Activated CD4-positive, alpha-beta memory T cell treated with anti-CD3 and anti-CD28 coated beads, Interleukin-2, amount 10 ng/mL, durations not matched to agents 7 days and 5 days (primary cell): Measurements from ENCODE around the gene GABRR3. TPM values are rescaled to one million over a fixed set of nuclear protein-coding genes. Genes with fewer than 3 reads are reported as not detected.
A peak's percentile ranks its signal among the peaks of the same experiment; 100 is the strongest.

Source experiments
- CTCF ChIA-PET: fragments of 350-600 bp; sonication (Branson Sonifier 250); formaldehyde crosslinking; loops from one replicate; lab custom pipeline; 2021; ENCODE audit warnings: antibody characterized with exemption, inconsistent platforms; lab: Charles Lee
- POLR2A ChIA-PET: fragments of 350-600 bp; sonication (Branson Sonifier 250); formaldehyde crosslinking; loops from one replicate; lab custom pipeline; 2021; ENCODE audit warnings: antibody characterized with exemption; lab: Charles Lee
- DNase-seq: peaks from one replicate; pipeline ENCODE4 v3.0.0-alpha.2; 2020
- H3K27ac Mint-ChIP-seq: one replicate; pipeline ENCODE4 v1.8.0; 2021; ENCODE audit warnings: mild to moderate bottlenecking, mixed read lengths
- H3K27me3 Mint-ChIP-seq: one replicate; pipeline ENCODE4 v1.8.0; 2021; ENCODE audit warnings: mixed read lengths
- H3K36me3 Mint-ChIP-seq: one replicate; pipeline ENCODE4 v1.8.0; 2021; ENCODE audit warnings: low read depth, mixed read lengths
- H3K4me1 Mint-ChIP-seq: one replicate; pipeline ENCODE4 v1.8.0; 2021; ENCODE audit warnings: mixed read lengths
- H3K4me3 Mint-ChIP-seq: one replicate; pipeline ENCODE4 v1.8.0; 2021; ENCODE audit warnings: mild to moderate bottlenecking, mixed read lengths
- H3K9me3 Mint-ChIP-seq: one replicate; pipeline ENCODE4 v1.8.0; 2021; ENCODE audit warnings: mixed read lengths
- total RNA-seq, 2 experiments: library from RNA; stranded (reverse); gene quantifications; one replicate each; pipeline ENCODE4 v1.2.3, GENCODE V29; 2021

Gene GABRR3
- total RNA-seq, 2 experiments from 2014 or later, result not detected

DNA sequence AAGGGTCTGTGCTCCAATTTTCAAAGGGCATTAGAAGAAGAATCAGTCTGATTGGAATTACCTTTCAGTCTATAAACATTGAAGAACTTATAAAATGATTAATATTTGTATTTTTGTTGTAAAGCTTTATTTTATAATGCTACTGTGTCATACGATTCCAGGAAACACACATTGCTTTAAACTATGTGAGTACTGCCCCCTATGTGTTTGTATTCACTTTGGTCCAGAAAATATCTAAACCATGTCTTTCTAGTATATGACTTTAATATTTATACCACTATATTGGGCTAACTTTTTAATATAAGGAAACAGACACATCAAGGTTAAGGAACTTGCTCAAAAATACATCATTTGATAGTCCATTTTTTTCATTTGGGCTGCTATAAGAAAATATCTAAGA is 59.6 kb downstream of the GABRR3 start:
- Mint-ChIP-seq H3K36me3 (peaks cover 5% of the 10 kb centered on the region), H3K27ac (no peak overlapping the region), H3K4me1 (peaks cover 52% of the 10 kb centered on the region), H3K27me3 (no peaks in the 10 kb centered on the region), H3K9me3 (no peaks in the 10 kb centered on the region), H3K4me3 (no peak overlapping the region)
- DNase-seq, result no peak
- ChIA-PET CTCF (interaction anchor here (1.4 kb wide), 1 partner anchor 48 kb away, joined by 5 read pairs; no protein-coding TSS in a partner anchor), POLR2A (no interaction called here)

GRCh38 chr3:97974996-97975395 is 60.1 kb downstream of the GABRR3 start:
- CTCF ChIA-PET, result interaction anchor here (1.4 kb wide), 1 partner anchor 48 kb away, joined by 5 read pairs; no protein-coding TSS in a partner anchor
- Mint-ChIP-seq H3K27ac (peak overlapping the region; percentile 25), H3K9me3 (no peaks in the 10 kb centered on the region), H3K36me3 (peaks cover 5% of the 10 kb centered on the region), H3K4me1 (peaks cover 52% of the 10 kb centered on the region), H3K4me3 (no peak overlapping the region), H3K27me3 (no peaks in the 10 kb centered on the region)
- no peak for DNase-seq
- POLR2A ChIA-PET, result no interaction called here

GRCh38 chr3:97972976-97973375 is 62.1 kb downstream of the GABRR3 start:
- Mint-ChIP-seq H3K4me1 (peaks cover 67% of the 10 kb centered on the region), H3K27me3 (no peaks in the 10 kb centered on the region), H3K4me3 (peak overlapping the region; percentile 64), H3K36me3 (peaks cover 8% of the 10 kb centered on the region), H3K9me3 (no peaks in the 10 kb centered on the region), H3K27ac (peak overlapping the region; percentile 34)
- CTCF ChIA-PET, result no interaction called here
- DNase-seq, result no peak
- POLR2A ChIA-PET, result no interaction called here

DNA sequence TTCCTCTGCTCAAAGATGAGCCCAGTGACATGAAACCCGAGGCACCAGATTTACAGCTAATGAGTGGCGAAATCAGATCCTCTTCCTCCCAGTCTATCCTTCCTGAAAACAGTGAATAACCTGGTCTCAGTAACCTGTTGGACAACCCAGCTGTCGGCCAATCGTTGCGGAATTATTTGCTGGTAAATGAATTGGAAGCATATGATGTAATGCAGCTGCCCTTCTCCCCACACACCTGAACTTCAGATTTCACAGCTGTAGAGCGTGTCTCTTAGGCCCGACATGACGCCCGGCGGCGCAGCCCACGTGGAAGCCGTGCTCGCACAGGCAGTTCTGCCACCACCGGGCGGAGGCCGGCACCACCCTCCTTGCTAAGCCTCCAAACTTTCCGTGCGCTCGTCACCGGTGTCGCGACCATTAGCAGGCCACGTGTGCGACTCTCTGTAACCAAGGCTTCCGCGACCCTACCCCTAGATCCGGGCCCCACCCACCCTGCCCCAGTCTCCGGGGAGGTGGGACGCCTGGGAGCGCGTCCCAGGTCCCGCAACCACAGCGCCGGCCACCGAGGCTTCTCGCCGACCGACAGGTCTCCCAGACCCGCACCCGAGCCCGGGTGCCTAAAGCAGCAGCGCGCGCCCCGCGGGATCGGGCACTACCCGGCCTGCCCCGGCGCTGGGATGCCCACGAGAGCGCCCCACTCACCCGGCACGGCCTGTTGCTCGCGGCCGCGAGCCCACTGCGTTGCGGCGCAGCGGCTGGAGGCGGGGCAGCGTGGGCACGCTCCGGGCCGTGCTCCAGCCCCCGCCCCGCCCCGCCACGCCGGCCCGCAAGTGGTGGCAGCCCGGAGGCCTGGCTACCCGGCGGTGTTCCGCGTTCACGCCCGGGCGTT is 63.2 kb downstream of the GABRR3 start, which contains the start of gene RIOX2:
Gene RIOX2, minus strand, starts transcription at position 753 of the 889 bp plus-strand sequence. CDS start 4,838 bp downstream, outside the sequence.
- Mint-ChIP-seq H3K36me3 (peaks cover 15% of the 10 kb centered on the region), H3K9me3 (no peaks in the 10 kb centered on the region), H3K27ac (peak within 1 kb of the TSS; percentile 93), H3K4me1 (peaks cover 77% of the 10 kb centered on the region), H3K4me3 (peak within 1 kb of the TSS; percentile 86), H3K27me3 (no peaks in the 10 kb centered on the region)
- CTCF ChIA-PET, result interaction anchor here (0.8 to 5.7 kb wide), 7 partner anchors 9 to 156 kb away, joined by 3 to 47 read pairs (median 4); partner anchors contain the start of gene CRYBG3
- POLR2A ChIA-PET, result interaction anchor here (0.6 to 4.7 kb wide), 12 partner anchors 9 to 622 kb away, joined by 3 to 56 read pairs (median 4); partner anchors contain the start of genes CPOX and CRYBG3
- DNase-seq, result peak; percentile 86

- H3K9me3 Mint-ChIP-seq, result no peaks in the 10 kb centered on the region
- no peak for DNase-seq
- H3K27me3 Mint-ChIP-seq, result no peaks in the 10 kb centered on the region
- peaks cover 23% of the 10 kb centered on the region for H3K36me3 Mint-ChIP-seq
- H3K27ac Mint-ChIP-seq, result peak overlapping the region; percentile 93
- POLR2A ChIA-PET, result interaction anchor here (0.6 to 4.7 kb wide), 12 partner anchors 10 to 622 kb away, joined by 3 to 56 read pairs (median 4); partner anchors contain the start of genes CPOX and CRYBG3
- H3K4me3 Mint-ChIP-seq, result peak overlapping the region; percentile 86
- CTCF ChIA-PET, result interaction anchor here (0.8 to 5.7 kb wide), 7 partner anchors 10 to 155 kb away, joined by 3 to 47 read pairs (median 4); partner anchors contain the start of gene CRYBG3
- peaks cover 86% of the 10 kb centered on the region for H3K4me1 Mint-ChIP-seq
Measured at GRCh38 chr3:97970956-97971620, 64.0 kb downstream of the GABRR3 start.

DNA sequence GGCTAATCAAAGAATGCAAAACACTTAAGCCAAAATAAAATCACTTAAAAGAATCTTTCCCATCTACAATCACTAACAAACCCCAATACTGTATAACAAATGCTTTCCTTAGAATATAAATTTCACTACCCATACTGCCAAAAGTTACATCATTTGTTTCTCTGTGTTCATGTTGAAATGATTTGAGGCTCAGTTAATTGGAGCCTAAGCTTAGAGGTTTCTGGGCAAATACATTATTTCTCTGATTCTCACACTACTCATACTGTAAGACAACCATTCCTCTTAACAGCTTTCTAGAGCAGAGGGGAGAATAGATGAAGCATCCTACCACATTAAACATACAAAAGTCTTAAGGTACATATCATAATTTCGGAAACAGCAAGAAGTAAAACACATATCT is 65.0 kb downstream of the GABRR3 start:
- DNase-seq, result no peak
- peak overlapping the region; percentile 93 for H3K27ac Mint-ChIP-seq
- H3K36me3 Mint-ChIP-seq, result peaks cover 31% of the 10 kb centered on the region
- H3K4me3 Mint-ChIP-seq, result peak overlapping the region; percentile 86
- ChIA-PET CTCF (interaction anchor here (1.7 to 5.7 kb wide), 4 partner anchors 52 to 154 kb away, joined by 7 to 47 read pairs (median 16); partner anchors contain the start of gene CRYBG3), POLR2A (interaction anchor here (1.3 to 4.7 kb wide), 9 partner anchors 13 to 149 kb away, joined by 3 to 56 read pairs (median 5); partner anchors contain the start of gene CRYBG3)
- no peaks in the 10 kb centered on the region for H3K27me3 Mint-ChIP-seq
- H3K9me3 Mint-ChIP-seq, result no peaks in the 10 kb centered on the region
- H3K4me1 Mint-ChIP-seq, result peaks cover 91% of the 10 kb centered on the region

DNA sequence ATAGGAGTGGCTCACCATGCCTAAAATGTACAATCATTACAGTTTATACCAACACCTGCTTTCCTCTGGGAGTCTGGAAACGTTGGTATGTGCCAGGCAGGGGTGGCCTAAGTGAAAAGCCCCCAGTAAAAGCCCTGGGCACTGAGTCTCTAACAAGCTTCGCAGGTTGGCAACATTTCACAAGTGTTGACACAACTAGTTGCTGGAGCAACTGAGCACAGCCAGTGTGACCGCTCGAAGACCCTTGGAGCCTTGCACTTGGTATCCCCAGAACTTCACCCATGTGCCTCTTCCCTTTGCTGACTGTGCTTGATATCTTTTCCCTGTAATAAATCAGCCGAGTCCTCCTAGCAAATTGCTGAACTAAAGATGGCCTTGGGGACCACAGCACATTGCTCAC is 65.6 kb downstream of the GABRR3 start:
- DNase-seq, result no peak
- no peaks in the 10 kb centered on the region for H3K9me3 Mint-ChIP-seq
- peak overlapping the region; percentile 93 for H3K27ac Mint-ChIP-seq
- ChIA-PET CTCF (interaction anchor here (1.8 to 5.7 kb wide), 3 partner anchors 53 to 147 kb away, joined by 6 to 47 read pairs (median 17); partner anchors contain the start of gene CRYBG3), POLR2A (interaction anchor here (0.8 to 4.7 kb wide), 11 partner anchors 18 to 204 kb away, joined by 3 to 56 read pairs (median 4); partner anchors contain the start of genes ARL6 and CRYBG3)
- H3K27me3 Mint-ChIP-seq, result no peaks in the 10 kb centered on the region
- peak overlapping the region; percentile 86 for H3K4me3 Mint-ChIP-seq
- H3K36me3 Mint-ChIP-seq, result peaks cover 35% of the 10 kb centered on the region
- H3K4me1 Mint-ChIP-seq, result peaks cover 89% of the 10 kb centered on the region

DNA sequence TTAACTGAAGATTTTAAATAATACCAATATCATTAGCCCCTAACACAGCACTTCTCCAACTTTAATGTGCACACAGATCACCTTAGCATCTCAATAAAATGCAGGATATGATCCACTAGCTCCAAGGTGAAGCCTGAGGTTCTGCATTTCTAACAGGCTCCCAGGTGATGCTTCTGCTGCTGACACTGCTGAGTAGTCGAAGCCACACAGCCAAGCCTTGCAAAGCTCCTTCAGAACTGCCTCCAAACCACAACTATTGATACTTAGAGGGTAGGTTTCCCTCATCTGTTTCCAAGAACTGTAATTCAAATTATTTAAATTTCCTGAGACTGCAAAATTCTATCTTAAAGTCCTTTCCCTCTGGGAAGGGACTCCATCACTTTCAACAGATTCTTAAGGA is 66.7 kb downstream of the GABRR3 start:
- CTCF ChIA-PET, result interaction anchor here (0.7 to 5.7 kb wide), 12 partner anchors 12 to 604 kb away, joined by 3 to 47 read pairs (median 4); partner anchors contain the start of gene CRYBG3
- Mint-ChIP-seq H3K27ac (peak overlapping the region; percentile 64), H3K4me3 (peak overlapping the region; percentile 23), H3K27me3 (no peaks in the 10 kb centered on the region), H3K9me3 (no peaks in the 10 kb centered on the region), H3K4me1 (peaks cover 87% of the 10 kb centered on the region), H3K36me3 (peaks cover 43% of the 10 kb centered on the region)
- POLR2A ChIA-PET, result interaction anchor here (0.8 to 4.7 kb wide), 9 partner anchors 13 to 203 kb away, joined by 3 to 56 read pairs (median 4); partner anchors contain the start of genes ARL6 and CRYBG3
- DNase-seq, result peak; percentile 45

- no peak overlapping the region for H3K4me3 Mint-ChIP-seq
- H3K9me3 Mint-ChIP-seq, result no peaks in the 10 kb centered on the region
- ChIA-PET CTCF (interaction anchor here (0.7 to 5.7 kb wide), 12 partner anchors 13 to 604 kb away, joined by 3 to 47 read pairs (median 4); partner anchors contain the start of gene CRYBG3), POLR2A (interaction anchor here (0.8 to 4.7 kb wide), 8 partner anchors 13 to 203 kb away, joined by 3 to 56 read pairs (median 4); partner anchors contain the start of genes ARL6 and CRYBG3)
- peak overlapping the region; percentile 64 for H3K27ac Mint-ChIP-seq
- peaks cover 45% of the 10 kb centered on the region for H3K36me3 Mint-ChIP-seq
- no peak for DNase-seq
- H3K27me3 Mint-ChIP-seq, result no peaks in the 10 kb centered on the region
- peaks cover 83% of the 10 kb centered on the region for H3K4me1 Mint-ChIP-seq
Measured at GRCh38 chr3:97967966-97968365, 67.1 kb downstream of the GABRR3 start.

GRCh38 chr3:97960993-97961766 is 73.9 kb downstream of the GABRR3 start:
- Mint-ChIP-seq H3K4me3 (no peak overlapping the region), H3K4me1 (peaks cover 40% of the 10 kb centered on the region), H3K27me3 (no peaks in the 10 kb centered on the region), H3K36me3 (peaks cover 62% of the 10 kb centered on the region), H3K27ac (no peak overlapping the region), H3K9me3 (no peaks in the 10 kb centered on the region)
- DNase-seq, result no peak
- POLR2A ChIA-PET, result no interaction called here
- CTCF ChIA-PET, result interaction anchor here (1.1 kb wide), 1 partner anchor 22 kb away, joined by 3 read pairs; no protein-coding TSS in a partner anchor

DNA sequence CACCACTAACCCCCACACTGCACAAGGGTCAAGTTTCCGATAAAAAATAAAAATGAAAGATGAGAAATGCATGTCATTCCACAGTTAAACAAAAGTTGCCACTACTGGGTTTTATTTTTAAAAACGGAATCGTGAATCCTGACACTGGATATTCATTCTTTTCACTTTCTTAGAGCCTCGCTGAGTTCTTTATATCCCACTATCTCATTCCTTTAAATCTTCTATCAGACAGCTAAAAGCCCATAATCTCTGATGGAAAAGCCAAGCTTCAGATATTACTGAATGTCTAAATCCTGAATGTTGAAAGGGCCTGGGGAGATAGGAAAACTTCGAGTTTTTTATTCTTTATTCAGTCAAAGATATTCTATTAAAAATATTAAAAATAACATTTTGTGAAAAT is 74.6 kb downstream of the GABRR3 start:
- H3K4me1 Mint-ChIP-seq, result peaks cover 34% of the 10 kb centered on the region
- ChIA-PET POLR2A (no interaction called here), CTCF (no interaction called here)
- peaks cover 62% of the 10 kb centered on the region for H3K36me3 Mint-ChIP-seq
- no peaks in the 10 kb centered on the region for H3K9me3 Mint-ChIP-seq
- DNase-seq, result no peak
- no peak overlapping the region for H3K27ac Mint-ChIP-seq
- no peaks in the 10 kb centered on the region for H3K27me3 Mint-ChIP-seq
- H3K4me3 Mint-ChIP-seq, result no peak overlapping the region
